Measurements from ENCODE around the gene CERS6. TPM values are rescaled to one million over a fixed set of nuclear protein-coding genes. Genes with fewer than 3 reads are reported as not detected.

CERS6 gene
- total and polyA plus RNA-seq, 2 of the 8 experiments (the other 6 are each of a cell fraction or from before 2014, with no cell fraction given) = 6.8 to 28.2 TPM

GRCh38 chr2:168422584-168422983 lies 33.5 kb upstream of the CERS6 start:
- no peak for FAIRE-seq
- H3K14ac ChIP-seq (ENCODE audit: insufficient read length) = no peak overlapping the region
- no peaks in the 10 kb centered on the region for H4K20me1 ChIP-seq (replicated peaks in 1 of 2; ENCODE audit: control insufficient read depth in 1 of 2, insufficient read depth in 2 of 2, low read length in 2 of 2)
- ChIA-PET POLR2A (ENCODE audit: partially characterized antibody) (no interaction called here), CTCF (ENCODE audit: partially characterized antibody) (no interaction called here)
- H4K5ac ChIP-seq (ENCODE audit: insufficient read length, low read depth, low read length) = no peak overlapping the region
- H3K23ac ChIP-seq (ENCODE audit: insufficient read length) = no peak overlapping the region
- no peaks in the 10 kb centered on the region for H3K23me2 ChIP-seq (ENCODE audit: low read depth, low read length)
- no peaks in the 10 kb centered on the region for H3K36me3 ChIP-seq (ENCODE audit: control insufficient read depth in 2 of 4, insufficient read depth in 4 of 4, low read length in 3 of 4)
- no peak overlapping the region for H2BK15ac ChIP-seq (ENCODE audit: low read length)
- no peaks in the 10 kb centered on the region for H3K9me3 ChIP-seq (ENCODE audit: insufficient read depth in 2 of 2, low read depth in 1 of 2, low read length in 1 of 2)
- no peaks in the 10 kb centered on the region for H3K79me2 ChIP-seq (ENCODE audit: control insufficient read depth in 1 of 2, insufficient read depth in 2 of 2, low read length in 2 of 2)
- no peak overlapping the region for H3K4me2 ChIP-seq (ENCODE audit: insufficient read depth in 1 of 2, low read depth in 2 of 2, low read length in 2 of 2)
- no peak overlapping the region for H3K4me3 ChIP-seq (ENCODE audit: extremely low read depth in 1 of 4, insufficient read depth in 2 of 4, low read depth in 3 of 4, low read length in 4 of 4)
- H2BK12ac ChIP-seq (ENCODE audit: low read depth, low read length) = no peak overlapping the region
- peaks cover 0 to 8% (median 4%) of the 10 kb centered on the region in 4 experiments; a peak in 4 of 7 replicates for H3K4me1 ChIP-seq (replicated peaks in 1 of 4; ENCODE audit: control insufficient read depth in 3 of 4, insufficient read depth in 4 of 4, low read length in 3 of 4)
- no peak overlapping the region for H3K18ac ChIP-seq (ENCODE audit: extremely low read depth, low read length)
- no peaks in the 10 kb centered on the region for H3K79me1 ChIP-seq (ENCODE audit: low read depth, low read length)
- no peak overlapping the region for H2BK120ac ChIP-seq (replicated peaks; ENCODE audit: low read depth, low read length)
- no peak overlapping the region for H4K91ac ChIP-seq (replicated peaks; ENCODE audit: insufficient read length, low read length)
- no peak overlapping the region for H3K27ac ChIP-seq (ENCODE audit: low read depth, low read length)
- H2AK5ac ChIP-seq (ENCODE audit: low read depth, low read length) = no peak overlapping the region
- H3K27me3 ChIP-seq (replicated peaks in 1 of 4; ENCODE audit: control insufficient read depth in 3 of 4, extremely low read depth in 1 of 4, insufficient read depth in 3 of 4, low read length in 3 of 4) = no peaks in the 10 kb centered on the region
- H3K56ac ChIP-seq (replicated peaks; ENCODE audit: insufficient read length, low read depth, low read length) = no peak overlapping the region
- no peak overlapping the region for H2BK5ac ChIP-seq (ENCODE audit: low read depth, low read length)
- H3K9ac ChIP-seq (replicated peaks in 1 of 4; ENCODE audit: extremely low read depth in 1 of 4, low read depth in 3 of 4, low read length in 3 of 4) = no peak overlapping the region
- H2AFZ ChIP-seq (ENCODE audit: low read length) = no peak overlapping the region
- H3K4ac ChIP-seq (replicated peaks; ENCODE audit: insufficient read length, low read depth, low read length) = no peak overlapping the region
- no peak overlapping the region for H4K8ac ChIP-seq (ENCODE audit: extremely low read depth, insufficient read depth, low read length)
- no peak overlapping the region for H2BK20ac ChIP-seq (ENCODE audit: low read length)
- DNase-seq (ENCODE audit: low read depth in 1 of 2, low spot score in 2 of 2) = no peak
- TF ChIP-seq ASH2L (IDR thresholded peaks at IDR 0.05; ENCODE audit: low read length) = no peak
- TF ChIP-seq BRCA1 (IDR thresholded peaks at IDR 0.05; ENCODE audit: low read depth, low read length) = no peak
- no peak for TF ChIP-seq KDM4A (IDR thresholded peaks at IDR 0.05; ENCODE audit: low read depth, low read length, severe bottlenecking)
- TF ChIP-seq RBBP5 (IDR thresholded peaks at IDR 0.05; ENCODE audit: borderline replicate concordance, low read depth, low read length) = no peak
- no peak for TF ChIP-seq KDM1A (IDR thresholded peaks at IDR 0.05; ENCODE audit: borderline replicate concordance, low read length)
- no peak for TF ChIP-seq CHD2 (IDR thresholded peaks at IDR 0.05; ENCODE audit: low read length)
- TF ChIP-seq KDM5A (IDR thresholded peaks at IDR 0.05; ENCODE audit: low read length) = no peak
- TF ChIP-seq HDAC6 (IDR thresholded peaks at IDR 0.05; ENCODE audit: low read depth, low read length) = no peak
- no peak for TF ChIP-seq CBX8 (IDR thresholded peaks at IDR 0.05; ENCODE audit: borderline replicate concordance, low read depth, low read length)
- TF ChIP-seq POU5F1 (IDR thresholded peaks at IDR 0.05; ENCODE audit: low read depth, low read length) = no peak
- no peak for TF ChIP-seq SP1 (IDR thresholded peaks at IDR 0.05; ENCODE audit: low read depth, low read length)
- no peak for TF ChIP-seq CTCF (IDR thresholded peaks at IDR 0.05; ENCODE audit: control extremely low read depth in 1 of 3, insufficient read depth in 1 of 3, low read depth in 1 of 3, low read length in 3 of 3)
- no peak for TF ChIP-seq NRF1 (IDR thresholded peaks at IDR 0.05; ENCODE audit: low read depth, low read length)
- no peak for TF ChIP-seq RNF2 (IDR thresholded peaks at IDR 0.05; ENCODE audit: borderline replicate concordance, low read depth, low read length, missing control alignments, poor library complexity, severe bottlenecking)
